GM12801 (cell line): ENCODE results near the gene SPC24.

Source experiments
- CTCF ChIP-seq: IDR thresholded peaks from one replicate; pipeline ENCODE4 v1.5.1; 2011; ENCODE audit warnings: control low read depth; ENCODE audit not compliant: insufficient read length; ENCODE audit errors: extremely low read depth

Gene SPC24

GRCh38 chr19:11115895-11116446 lies 39.6 kb downstream of the SPC24 start:
- no peak for TF ChIP-seq CTCF

- no peak for TF ChIP-seq CTCF
These were observed 40.5 kb downstream of the SPC24 start for GRCh38 chr19:11115042-11115441.

GRCh38 chr19:11113140-11113708 lies 42.4 kb downstream of the SPC24 start:
- TF ChIP-seq CTCF = no peak

GRCh38 chr19:11111771-11112144 lies 43.8 kb downstream of the SPC24 start:
- no peak for TF ChIP-seq CTCF

GRCh38 chr19:11111117-11111770 lies 44.3 kb downstream of the SPC24 start:
- TF ChIP-seq CTCF = no peak

- TF ChIP-seq CTCF = no peak
These were observed 46.8 kb downstream of the SPC24 start for GRCh38 chr19:11108746-11109145.

- TF ChIP-seq CTCF = no peak
These were observed 49.1 kb downstream of the SPC24 start for GRCh38 chr19:11106477-11106876.
